Activated naive CD8-positive, alpha-beta T cell (primary cell): ENCODE measurements around the gene BCAR3.

Source experiments
- H3K27ac Mint-ChIP-seq: one replicate; pipeline ENCODE4 v1.8.0; 2021; ENCODE audit warnings: mixed read lengths
- H3K27me3 Mint-ChIP-seq: one replicate; pipeline ENCODE4 v1.8.0; 2021; ENCODE audit warnings: mixed read lengths
- H3K36me3 Mint-ChIP-seq: one replicate; pipeline ENCODE4 v1.8.0; 2021; ENCODE audit warnings: mixed read lengths
- H3K4me1 Mint-ChIP-seq: one replicate; pipeline ENCODE4 v1.8.0; 2021; ENCODE audit warnings: low read depth, mixed read lengths
- H3K4me3 Mint-ChIP-seq: one replicate; pipeline ENCODE4 v1.8.0; 2021; ENCODE audit warnings: mild to moderate bottlenecking, mixed read lengths
- H3K9me3 Mint-ChIP-seq: one replicate; pipeline ENCODE4 v1.8.0; 2021; ENCODE audit warnings: low read depth, mixed read lengths

BCAR3 gene

DNA sequence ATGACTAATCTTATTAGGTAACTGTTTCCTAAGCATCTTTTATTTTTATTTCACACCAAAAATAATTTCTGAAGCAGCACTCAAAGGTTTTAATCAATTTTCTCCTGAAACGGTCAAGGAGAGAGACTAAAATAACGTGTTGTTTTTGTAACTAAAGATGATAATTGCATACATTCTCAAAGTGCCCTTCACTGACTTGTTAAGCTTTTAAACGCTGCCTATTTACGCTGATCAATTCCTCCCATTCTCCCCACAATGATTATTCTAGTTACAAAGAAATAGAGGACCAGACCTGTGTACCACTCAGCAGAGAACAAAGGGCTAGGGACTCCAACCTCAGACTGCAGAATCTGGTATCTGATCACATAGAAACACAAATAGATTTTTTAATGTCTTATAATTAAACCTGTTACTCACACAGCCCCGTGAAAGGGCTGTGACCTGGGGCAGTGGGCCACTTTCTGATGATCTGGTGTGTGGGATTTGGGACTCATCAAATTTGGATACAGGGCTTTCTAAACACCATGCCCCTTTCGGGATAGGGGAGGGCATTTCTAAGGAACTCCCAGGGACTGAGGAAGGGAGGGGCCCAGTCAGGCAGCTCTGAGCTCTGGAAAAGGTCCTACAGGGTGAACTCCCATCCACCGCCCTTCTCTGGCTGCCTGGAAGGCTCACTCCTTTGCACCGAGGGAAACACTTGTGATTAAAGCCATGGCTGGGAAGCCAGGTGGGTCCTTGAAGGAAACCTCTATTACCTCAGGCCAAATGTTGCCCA lies 65.2 kb downstream of the BCAR3 start:
- peaks cover 5% of the 10 kb centered on the region for H3K4me1 Mint-ChIP-seq
- no peaks in the 10 kb centered on the region for H3K9me3 Mint-ChIP-seq
- no peaks in the 10 kb centered on the region for H3K36me3 Mint-ChIP-seq
- H3K27me3 Mint-ChIP-seq: no peaks in the 10 kb centered on the region
- H3K27ac Mint-ChIP-seq: no peak overlapping the region
- H3K4me3 Mint-ChIP-seq: no peak overlapping the region

DNA sequence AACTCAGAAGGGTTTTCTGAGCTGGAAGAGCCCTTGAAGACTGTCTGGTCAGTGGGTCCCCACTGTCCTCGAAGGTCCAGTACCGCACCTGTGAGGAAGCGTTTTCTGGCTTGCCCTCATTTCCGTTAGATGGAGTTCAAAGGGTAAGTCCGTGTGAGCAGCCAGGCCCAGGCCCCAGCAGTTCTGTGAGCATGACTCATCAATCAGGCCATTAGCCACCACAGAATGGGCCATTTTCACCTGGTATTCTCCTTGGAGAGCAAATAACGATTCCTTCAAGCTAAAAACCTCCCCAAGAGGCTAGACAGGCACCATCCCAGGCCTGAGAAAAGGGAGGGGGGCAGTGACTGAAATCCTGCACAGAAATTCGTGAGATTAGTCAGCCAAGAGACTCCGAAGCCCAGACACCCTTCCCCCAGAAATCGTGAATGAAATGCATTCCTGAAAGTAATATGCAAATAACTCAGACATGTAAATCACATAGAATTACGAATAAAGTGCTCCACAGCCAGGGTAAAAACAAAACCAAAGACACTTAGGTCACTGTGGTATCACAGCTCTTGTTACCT lies 66.0 kb downstream of the BCAR3 start:
- Mint-ChIP-seq H3K27ac (peak overlapping the region; percentile 52), H3K27me3 (no peaks in the 10 kb centered on the region), H3K9me3 (no peaks in the 10 kb centered on the region), H3K4me1 (peaks cover 5% of the 10 kb centered on the region), H3K36me3 (no peaks in the 10 kb centered on the region), H3K4me3 (peak overlapping the region; percentile 35)

DNA sequence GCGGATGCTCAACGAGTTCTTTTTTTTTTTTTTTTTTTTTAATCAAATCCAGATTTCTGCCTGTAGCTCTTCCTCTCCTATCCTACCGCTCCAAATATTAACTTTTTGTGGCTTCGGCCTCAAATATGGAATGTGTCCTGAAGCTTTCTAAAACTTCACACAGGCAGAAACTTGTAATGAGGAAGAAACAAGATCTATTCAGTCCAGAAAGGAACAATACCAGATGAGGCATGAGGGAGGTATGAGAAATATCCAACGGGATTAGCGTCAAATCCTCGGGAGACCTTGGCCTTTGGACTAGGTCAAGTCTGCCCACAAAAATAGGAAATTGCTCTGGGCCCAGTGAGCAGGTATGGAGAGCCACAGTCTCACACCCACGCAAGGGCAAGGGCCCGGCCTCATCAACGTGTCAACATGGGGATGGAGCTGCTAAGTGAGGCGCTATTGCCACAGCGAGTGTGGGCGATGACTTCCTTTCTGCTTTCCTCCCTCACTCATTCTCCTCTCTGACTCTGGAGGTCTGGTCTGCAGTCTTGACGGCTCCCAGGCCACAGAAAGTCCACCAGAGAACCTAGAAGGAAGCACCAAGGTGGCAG lies 66.6 kb downstream of the BCAR3 start:
- Mint-ChIP-seq H3K36me3 (no peaks in the 10 kb centered on the region), H3K27ac (peak overlapping the region; percentile 52), H3K4me3 (peak overlapping the region; percentile 35), H3K9me3 (no peaks in the 10 kb centered on the region), H3K4me1 (peaks cover 5% of the 10 kb centered on the region), H3K27me3 (no peaks in the 10 kb centered on the region)

DNA sequence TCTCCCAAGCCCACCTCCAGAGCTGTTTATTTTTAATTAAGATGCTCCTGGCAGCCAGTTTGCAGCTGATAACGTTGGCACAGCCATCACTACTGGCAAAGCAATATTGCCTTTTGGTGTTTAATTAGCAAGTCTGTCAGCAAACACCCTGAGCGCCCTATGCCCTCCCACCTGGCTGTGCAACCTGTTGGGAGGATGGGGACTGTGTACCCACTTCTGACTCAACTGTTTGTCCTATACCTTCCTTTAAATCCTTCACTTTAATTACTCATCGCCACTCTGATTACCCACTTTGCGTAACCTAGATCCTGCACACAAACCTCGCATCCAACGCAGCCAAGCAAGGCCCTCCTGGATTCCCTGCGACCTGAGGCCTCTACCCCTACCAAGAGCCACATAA lies 67.1 kb downstream of the BCAR3 start:
- H3K4me1 Mint-ChIP-seq: peaks cover 5% of the 10 kb centered on the region
- no peak overlapping the region for H3K27ac Mint-ChIP-seq
- no peak overlapping the region for H3K4me3 Mint-ChIP-seq
- no peaks in the 10 kb centered on the region for H3K27me3 Mint-ChIP-seq
- no peaks in the 10 kb centered on the region for H3K36me3 Mint-ChIP-seq
- no peaks in the 10 kb centered on the region for H3K9me3 Mint-ChIP-seq

DNA sequence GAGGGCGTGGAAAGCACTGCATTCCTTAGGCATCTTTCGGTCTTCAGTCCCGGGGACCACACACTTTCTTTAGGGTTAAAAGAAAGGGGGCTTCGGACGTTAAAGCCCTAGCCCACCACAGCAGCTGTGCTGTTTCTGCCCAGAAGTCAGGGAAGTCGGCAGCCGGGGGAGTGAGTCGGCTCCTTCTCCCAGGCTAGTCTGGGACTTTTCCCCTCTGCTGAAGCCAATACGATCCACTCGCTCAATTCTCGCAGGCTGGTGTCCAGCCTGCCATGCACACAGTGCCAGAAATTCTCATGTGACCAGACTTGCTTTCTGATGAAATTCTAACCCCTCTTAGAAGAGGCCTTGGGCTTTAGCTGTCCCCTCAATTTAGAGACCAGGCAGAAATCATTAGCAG lies 67.7 kb downstream of the BCAR3 start:
- no peaks in the 10 kb centered on the region for H3K36me3 Mint-ChIP-seq
- H3K4me1 Mint-ChIP-seq: peaks cover 5% of the 10 kb centered on the region
- H3K27me3 Mint-ChIP-seq: no peaks in the 10 kb centered on the region
- H3K27ac Mint-ChIP-seq: no peak overlapping the region
- H3K9me3 Mint-ChIP-seq: no peaks in the 10 kb centered on the region
- H3K4me3 Mint-ChIP-seq: no peak overlapping the region

DNA sequence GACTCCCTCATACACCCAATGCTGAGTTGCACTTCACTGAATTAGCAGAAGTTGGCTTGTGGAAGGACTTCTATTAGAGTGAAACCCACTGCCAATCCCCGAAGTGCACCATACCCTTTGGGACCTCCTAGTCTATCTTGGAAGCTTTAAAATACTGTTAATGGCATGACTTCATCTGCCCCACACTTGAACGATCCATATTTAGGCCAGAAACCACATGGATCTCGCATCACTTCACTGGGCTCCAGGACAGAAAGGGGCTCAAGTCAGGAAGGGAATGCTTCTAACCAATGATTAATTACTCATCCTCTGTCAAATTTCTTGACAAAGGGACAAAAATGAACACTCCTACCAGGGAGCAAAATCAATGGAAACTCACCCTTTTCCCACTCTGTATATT lies 69.1 kb downstream of the BCAR3 start:
- Mint-ChIP-seq H3K4me3 (no peak overlapping the region), H3K27me3 (no peaks in the 10 kb centered on the region), H3K27ac (no peak overlapping the region), H3K4me1 (peaks cover 15% of the 10 kb centered on the region), H3K9me3 (no peaks in the 10 kb centered on the region), H3K36me3 (no peaks in the 10 kb centered on the region)

DNA sequence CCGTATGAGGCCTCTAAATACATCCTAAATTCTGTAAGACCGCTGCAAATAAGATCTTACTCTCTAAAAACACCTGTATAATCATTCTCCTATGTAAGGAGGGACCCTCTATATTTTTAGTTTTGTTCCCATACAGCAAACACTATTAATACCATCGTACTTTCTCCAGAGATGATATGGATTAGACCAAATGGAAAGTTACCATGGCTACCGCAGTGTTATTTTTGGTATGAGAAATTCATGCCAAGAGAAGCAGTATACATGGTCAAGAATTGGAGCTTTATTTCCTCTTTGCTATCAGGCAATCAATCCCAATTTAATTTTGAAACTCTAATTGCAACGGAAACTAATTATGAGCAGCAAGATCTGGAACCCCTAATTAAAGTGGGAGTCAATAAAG lies 70.0 kb downstream of the BCAR3 start:
- no peak overlapping the region for H3K4me3 Mint-ChIP-seq
- H3K27me3 Mint-ChIP-seq: no peaks in the 10 kb centered on the region
- H3K27ac Mint-ChIP-seq: no peak overlapping the region
- peaks cover 15% of the 10 kb centered on the region for H3K4me1 Mint-ChIP-seq
- no peaks in the 10 kb centered on the region for H3K36me3 Mint-ChIP-seq
- H3K9me3 Mint-ChIP-seq: no peaks in the 10 kb centered on the region

DNA sequence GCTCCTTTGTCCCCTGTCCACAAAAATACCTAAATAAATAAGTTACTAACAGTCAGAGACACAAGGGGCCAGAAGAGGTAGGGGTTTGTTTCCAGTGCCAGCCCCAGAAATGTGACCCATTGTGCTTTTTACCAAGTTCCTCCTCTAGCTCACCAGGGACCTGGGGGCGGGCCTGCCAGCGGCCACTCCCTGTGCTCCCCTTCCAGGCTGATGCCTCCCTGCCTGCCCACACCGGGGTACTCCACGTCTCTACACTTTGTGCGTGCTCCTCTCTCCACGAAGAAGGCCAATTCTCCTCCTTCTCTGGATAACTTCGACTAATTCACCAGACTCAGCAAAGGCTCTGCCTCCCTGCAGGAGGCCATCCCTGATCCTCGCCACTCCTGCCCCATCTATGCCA lies 72.1 kb downstream of the BCAR3 start:
- H3K27me3 Mint-ChIP-seq: no peaks in the 10 kb centered on the region
- no peak overlapping the region for H3K27ac Mint-ChIP-seq
- no peaks in the 10 kb centered on the region for H3K36me3 Mint-ChIP-seq
- peaks cover 10% of the 10 kb centered on the region for H3K4me1 Mint-ChIP-seq
- no peaks in the 10 kb centered on the region for H3K9me3 Mint-ChIP-seq
- H3K4me3 Mint-ChIP-seq: no peak overlapping the region

DNA sequence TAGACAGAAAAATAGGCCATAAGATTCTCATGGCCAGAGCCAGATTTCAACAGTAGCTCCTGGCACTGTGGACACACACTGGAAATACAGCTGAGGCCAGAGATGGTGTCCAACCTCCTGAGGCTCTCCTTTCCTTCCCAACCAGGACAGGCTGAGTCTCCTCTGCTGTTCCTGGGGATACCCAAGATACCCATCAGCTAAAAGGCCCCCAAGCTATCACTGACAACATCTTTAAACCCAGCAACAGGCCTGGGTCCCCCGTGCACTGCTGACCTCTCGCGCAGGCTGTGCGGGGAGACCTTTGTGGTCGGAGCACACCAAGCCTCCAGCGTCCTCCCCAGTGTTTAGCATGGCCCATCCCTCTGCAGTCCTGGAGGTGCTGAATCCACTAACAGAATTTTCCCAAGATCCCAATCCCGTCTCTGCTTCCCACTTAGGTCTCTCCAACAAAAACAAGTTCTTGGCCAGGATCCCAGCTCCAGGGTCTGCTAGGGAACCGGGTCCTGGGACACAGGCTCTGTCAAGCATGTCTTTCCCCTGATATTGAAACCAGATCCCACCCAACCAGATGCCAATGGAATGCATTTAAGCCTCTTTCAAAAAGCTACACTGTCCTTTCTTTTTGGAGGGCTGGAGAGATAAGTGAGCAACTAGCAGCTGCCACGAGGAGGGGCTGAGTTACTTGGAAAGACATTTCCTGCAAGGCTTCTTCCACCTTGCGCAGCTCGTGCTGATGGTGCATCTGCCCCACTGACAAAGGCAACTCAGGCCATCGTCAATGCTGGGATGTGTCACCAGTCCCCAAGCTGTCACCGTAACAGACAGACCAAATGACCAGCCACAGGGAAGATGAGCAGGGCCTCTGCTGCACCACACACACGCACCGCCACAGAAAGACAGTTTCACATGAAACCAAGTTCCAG lies 73.2 kb downstream of the BCAR3 start:
- Mint-ChIP-seq H3K36me3 (no peaks in the 10 kb centered on the region), H3K9me3 (no peaks in the 10 kb centered on the region), H3K27me3 (no peaks in the 10 kb centered on the region), H3K4me3 (no peak overlapping the region), H3K4me1 (peaks cover 10% of the 10 kb centered on the region), H3K27ac (peak overlapping the region; percentile 46)

DNA sequence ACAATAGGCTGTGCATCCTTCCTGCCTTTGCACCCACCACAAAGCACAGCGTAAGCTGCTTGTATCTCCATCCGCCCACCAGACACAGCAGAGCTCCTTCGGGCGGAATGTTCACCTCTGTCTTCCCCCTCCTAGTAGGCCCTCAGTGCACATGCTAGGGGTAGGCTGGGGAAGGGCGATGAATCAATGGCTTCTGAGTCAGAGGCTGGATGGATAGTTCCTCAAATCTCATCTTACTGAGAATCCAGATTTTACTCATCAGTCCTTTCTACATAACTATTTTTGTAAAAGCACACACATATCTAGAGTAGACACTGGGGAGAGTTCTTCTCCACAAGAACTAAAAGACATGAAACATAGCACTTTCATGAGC lies 73.8 kb downstream of the BCAR3 start:
- Mint-ChIP-seq H3K4me3 (no peak overlapping the region), H3K4me1 (peaks cover 10% of the 10 kb centered on the region), H3K9me3 (no peaks in the 10 kb centered on the region), H3K27ac (peak overlapping the region; percentile 65), H3K27me3 (no peaks in the 10 kb centered on the region), H3K36me3 (no peaks in the 10 kb centered on the region)

DNA sequence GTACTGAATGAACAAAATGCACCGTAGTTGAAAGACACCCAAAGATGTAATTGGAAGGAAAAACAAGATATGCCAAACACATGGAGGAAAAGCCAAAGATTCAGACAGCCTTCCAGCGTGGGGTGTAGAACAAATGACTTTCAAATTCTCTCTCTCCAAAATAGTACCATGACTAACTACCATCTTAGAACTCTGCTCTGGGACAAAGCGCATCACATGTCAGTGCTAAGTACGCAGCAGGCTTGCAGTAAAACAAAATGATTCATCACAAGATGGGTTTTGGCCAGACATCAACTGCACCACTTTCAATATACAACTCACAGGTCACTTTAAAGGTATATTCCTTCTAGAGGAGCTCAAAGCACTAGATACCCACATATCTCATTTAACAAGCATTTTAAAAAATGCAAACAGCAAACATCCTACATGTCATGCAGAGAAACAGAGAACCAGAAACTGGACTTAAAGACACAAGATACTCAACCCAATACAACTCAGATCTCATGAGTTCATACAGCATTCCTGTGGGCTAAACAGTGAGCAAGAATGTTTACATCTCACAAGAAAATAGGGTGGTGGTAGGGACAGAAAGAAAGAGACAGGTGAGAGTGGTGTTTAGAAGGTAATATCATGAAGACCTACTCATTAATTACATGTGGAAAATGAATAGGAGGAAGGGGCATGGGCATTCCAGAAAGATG lies 75.7 kb downstream of the BCAR3 start:
- Mint-ChIP-seq H3K27ac (peak overlapping the region; percentile 3), H3K9me3 (no peaks in the 10 kb centered on the region), H3K27me3 (no peaks in the 10 kb centered on the region), H3K4me1 (peaks cover 10% of the 10 kb centered on the region), H3K4me3 (no peak overlapping the region), H3K36me3 (no peaks in the 10 kb centered on the region)

DNA sequence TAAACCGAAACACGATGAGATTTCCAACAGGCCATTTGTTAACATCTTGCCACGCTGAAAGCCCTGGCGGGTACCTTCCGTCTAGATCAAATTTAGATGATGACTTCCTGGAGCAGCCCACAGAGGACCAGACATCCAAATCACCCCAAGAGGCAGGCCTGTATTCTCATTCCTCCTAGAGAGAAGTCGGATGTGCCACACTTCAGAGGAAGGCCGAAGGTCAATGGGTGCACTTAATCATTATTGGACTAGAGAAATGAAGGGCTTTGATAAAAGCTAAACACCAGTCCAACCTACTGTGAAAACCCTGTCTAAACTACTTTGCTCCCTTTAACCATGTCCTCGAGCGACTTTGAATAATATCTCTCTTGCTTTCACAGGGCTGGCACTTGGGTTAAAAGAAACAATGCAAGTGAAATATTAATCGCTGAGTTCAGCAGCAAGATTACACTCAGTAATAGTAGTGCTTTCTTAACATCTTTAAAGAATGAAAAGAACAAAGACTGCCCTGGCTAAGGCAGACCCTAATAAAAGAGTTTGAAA lies 76.5 kb downstream of the BCAR3 start:
- no peak overlapping the region for H3K4me3 Mint-ChIP-seq
- no peaks in the 10 kb centered on the region for H3K9me3 Mint-ChIP-seq
- no peaks in the 10 kb centered on the region for H3K27me3 Mint-ChIP-seq
- H3K4me1 Mint-ChIP-seq: peaks cover 10% of the 10 kb centered on the region
- no peak overlapping the region for H3K27ac Mint-ChIP-seq
- no peaks in the 10 kb centered on the region for H3K36me3 Mint-ChIP-seq

DNA sequence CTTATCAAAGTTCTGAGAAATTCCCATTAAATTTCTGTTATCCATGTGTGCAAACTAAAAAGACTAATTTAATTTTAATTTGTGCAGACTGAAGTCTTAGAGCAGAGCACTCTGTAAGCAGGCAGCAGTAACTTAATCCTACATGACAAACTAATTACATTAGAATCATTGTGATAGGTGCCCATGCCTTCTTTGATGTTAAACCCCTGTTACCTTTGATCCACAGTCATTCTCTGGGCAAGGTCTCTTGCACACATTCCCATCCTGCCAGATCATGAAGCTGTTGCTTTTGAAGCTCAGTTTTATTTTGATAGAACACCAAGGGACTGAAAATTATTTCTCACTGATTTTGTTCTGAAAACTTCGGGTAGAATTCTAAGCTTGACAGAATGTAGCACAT lies 77.2 kb downstream of the BCAR3 start:
- H3K4me3 Mint-ChIP-seq: no peak overlapping the region
- peaks cover 10% of the 10 kb centered on the region for H3K4me1 Mint-ChIP-seq
- no peak overlapping the region for H3K27ac Mint-ChIP-seq
- no peaks in the 10 kb centered on the region for H3K36me3 Mint-ChIP-seq
- H3K9me3 Mint-ChIP-seq: no peaks in the 10 kb centered on the region
- no peaks in the 10 kb centered on the region for H3K27me3 Mint-ChIP-seq

DNA sequence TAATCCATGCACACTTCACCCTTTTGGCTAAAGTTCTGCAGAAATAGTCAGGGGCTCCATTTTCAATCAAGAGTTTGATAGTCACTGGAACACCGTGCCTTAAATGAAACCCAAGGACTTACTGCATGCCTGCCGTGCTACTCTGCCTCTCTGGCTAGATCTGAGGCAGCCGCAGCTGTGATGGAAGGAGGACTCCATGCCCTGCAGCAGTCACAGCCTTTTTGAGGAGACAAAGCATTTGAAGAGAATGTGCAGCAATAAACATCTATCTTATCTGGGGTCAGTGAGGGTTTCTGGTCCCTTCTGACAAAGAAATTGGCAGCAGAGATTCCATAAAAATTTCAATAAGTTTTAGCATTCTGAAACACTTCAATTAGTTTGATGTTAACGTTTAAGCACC lies 78.0 kb downstream of the BCAR3 start:
- Mint-ChIP-seq H3K27ac (no peak overlapping the region), H3K9me3 (no peaks in the 10 kb centered on the region), H3K4me3 (no peak overlapping the region), H3K27me3 (no peaks in the 10 kb centered on the region), H3K36me3 (no peaks in the 10 kb centered on the region), H3K4me1 (peaks cover 7% of the 10 kb centered on the region)
